ENCODE results near the gene CLEC4D.

Gene CLEC4D

DNA sequence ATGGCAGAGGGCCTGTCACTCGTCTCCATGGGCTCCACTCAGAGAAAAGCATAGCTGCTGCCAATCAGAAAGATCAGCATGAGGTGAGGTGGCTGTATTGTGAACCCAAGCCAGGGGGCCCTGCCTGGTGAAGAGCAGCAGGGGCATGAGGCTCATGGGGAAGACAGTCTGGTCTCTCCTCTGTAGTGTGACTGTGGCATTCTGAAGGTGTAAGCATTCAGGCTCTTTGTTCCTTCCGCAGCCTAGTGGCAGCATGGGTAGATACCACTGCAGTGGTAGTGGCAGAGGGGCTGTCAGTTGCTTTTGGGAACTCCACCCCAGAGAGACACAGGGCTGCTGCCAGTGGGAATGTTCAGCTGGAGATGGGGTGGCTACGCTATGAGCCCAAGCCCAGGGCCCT, 5.1 kb upstream of the CLEC4D start:
- TF ChIP-seq FOXP2 (optimal IDR thresholded peaks at IDR 0.05; ENCODE audit: borderline replicate concordance, extremely low read depth, extremely low read length, insufficient read depth), result no peak
- TF ChIP-seq, protein P1, sequence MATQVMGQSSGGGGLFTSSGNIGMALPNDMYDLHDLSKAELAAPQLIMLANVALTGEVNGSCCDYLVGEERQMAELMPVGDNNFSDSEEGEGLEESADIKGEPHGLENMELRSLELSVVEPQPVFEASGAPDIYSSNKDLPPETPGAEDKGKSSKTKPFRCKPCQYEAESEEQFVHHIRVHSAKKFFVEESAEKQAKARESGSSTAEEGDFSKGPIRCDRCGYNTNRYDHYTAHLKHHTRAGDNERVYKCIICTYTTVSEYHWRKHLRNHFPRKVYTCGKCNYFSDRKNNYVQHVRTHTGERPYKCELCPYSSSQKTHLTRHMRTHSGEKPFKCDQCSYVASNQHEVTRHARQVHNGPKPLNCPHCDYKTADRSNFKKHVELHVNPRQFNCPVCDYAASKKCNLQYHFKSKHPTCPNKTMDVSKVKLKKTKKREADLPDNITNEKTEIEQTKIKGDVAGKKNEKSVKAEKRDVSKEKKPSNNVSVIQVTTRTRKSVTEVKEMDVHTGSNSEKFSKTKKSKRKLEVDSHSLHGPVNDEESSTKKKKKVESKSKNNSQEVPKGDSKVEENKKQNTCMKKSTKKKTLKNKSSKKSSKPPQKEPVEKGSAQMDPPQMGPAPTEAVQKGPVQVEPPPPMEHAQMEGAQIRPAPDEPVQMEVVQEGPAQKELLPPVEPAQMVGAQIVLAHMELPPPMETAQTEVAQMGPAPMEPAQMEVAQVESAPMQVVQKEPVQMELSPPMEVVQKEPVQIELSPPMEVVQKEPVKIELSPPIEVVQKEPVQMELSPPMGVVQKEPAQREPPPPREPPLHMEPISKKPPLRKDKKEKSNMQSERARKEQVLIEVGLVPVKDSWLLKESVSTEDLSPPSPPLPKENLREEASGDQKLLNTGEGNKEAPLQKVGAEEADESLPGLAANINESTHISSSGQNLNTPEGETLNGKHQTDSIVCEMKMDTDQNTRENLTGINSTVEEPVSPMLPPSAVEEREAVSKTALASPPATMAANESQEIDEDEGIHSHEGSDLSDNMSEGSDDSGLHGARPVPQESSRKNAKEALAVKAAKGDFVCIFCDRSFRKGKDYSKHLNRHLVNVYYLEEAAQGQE (IDR thresholded peaks at IDR 0.05; ENCODE audit: insufficient read depth in 1 of 2, low read depth in 2 of 2, low read length in 2 of 2), result no peak
- TF ChIP-seq POLR2AphosphoS5 (IDR thresholded peaks at IDR 0.05; ENCODE audit: low read depth, low read length), result no peak

DNA sequence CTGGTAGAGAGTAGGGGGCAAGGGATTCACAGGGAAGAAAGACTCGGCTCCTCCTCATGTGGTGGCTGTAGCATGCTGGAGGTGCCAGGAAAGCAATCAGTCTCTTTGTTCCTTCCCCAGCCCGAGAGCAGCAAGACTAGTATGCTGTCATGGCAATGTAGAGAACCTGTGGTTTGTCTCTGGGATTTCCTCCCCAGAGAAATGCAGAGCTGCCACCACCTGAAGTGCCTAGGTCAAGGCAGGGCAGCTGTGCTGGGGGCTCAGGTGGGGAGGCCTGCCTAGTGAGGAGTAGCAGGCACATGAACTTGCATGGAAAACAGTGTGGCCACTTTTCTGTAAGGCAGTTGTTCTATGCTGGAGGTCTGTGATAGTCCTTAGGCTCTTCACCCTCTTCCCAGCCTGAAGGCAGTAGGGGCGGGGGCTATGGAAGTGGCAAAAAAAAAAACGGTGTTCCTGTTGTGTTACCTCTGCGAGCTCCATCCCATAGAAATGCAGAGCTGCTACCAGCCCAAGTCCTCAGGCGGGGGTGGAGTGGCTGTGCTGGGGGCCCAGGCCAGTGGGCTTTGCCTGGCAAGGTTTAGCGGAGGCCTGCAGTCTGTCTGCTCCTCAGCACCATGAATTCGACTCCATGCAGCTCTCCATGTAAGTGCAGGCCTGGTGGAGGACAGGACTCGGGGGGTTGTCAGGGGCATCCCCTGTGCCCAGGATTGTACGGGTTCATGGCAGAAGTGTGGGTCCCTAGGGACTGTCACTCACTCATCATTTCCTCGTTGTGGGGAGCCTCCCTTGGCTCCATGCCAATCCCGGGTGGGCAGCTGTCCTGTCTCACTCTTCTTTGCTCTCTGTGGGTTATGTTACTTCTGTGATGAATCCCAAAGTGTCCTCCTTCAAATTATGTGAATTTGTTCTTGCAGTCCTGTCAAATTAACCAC, 4.1 kb upstream of the CLEC4D start:
- TF ChIP-seq POLR2AphosphoS5 (IDR thresholded peaks at IDR 0.05; ENCODE audit: low read depth, low read length), result no peak
- TF ChIP-seq SIN3A (IDR thresholded peaks at IDR 0.05; ENCODE audit: borderline replicate concordance, insufficient read depth, low read length), result no peak
- TF ChIP-seq FOXP2 (optimal IDR thresholded peaks at IDR 0.05; ENCODE audit: borderline replicate concordance, extremely low read depth, extremely low read length, insufficient read depth), result no peak
- TF ChIP-seq TAF1 (IDR thresholded peaks at IDR 0.05; ENCODE audit: borderline replicate concordance, insufficient read depth, low read length), result no peak
- TF ChIP-seq, protein P1 (IDR thresholded peaks at IDR 0.05; ENCODE audit: insufficient read depth in 1 of 2, low read depth in 2 of 2, low read length in 2 of 2), result no peak

GRCh38 chr12:8517971-8518370, 4.7 kb downstream of the CLEC4D start:
- TF ChIP-seq FOXP2 (optimal IDR thresholded peaks at IDR 0.05; ENCODE audit: borderline replicate concordance, extremely low read depth, extremely low read length, insufficient read depth), result no peak
- TF ChIP-seq SIN3A (IDR thresholded peaks at IDR 0.05; ENCODE audit: borderline replicate concordance, insufficient read depth, low read length), result no peak
- no peak for TF ChIP-seq TAF1 (IDR thresholded peaks at IDR 0.05; ENCODE audit: borderline replicate concordance, insufficient read depth, low read length)
- TF ChIP-seq, protein P1 (IDR thresholded peaks at IDR 0.05; ENCODE audit: insufficient read depth in 1 of 2, low read depth in 2 of 2, low read length in 2 of 2), result no peak
- TF ChIP-seq POLR2AphosphoS5 (IDR thresholded peaks at IDR 0.05; ENCODE audit: low read depth, low read length), result no peak

DNA sequence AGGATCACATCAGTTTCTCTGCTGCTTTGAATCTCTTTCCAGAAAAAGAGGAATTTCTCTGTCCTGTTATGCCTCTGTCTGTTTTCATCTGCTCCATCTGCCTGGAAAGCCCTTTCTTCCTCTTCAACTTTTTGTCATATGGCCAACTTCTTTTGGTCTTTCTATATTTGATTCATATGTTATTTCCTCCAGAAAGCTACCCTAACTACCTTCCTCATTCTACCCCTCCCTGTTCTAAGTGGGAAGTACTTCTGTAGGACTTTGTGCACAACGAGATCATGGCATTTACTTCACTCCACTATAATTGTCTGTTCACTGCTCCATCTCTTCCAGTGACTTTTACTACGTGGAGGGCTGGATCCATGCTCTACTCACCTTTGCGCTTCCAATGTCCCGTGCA, 5.9 kb downstream of the CLEC4D start:
- TF ChIP-seq POLR2AphosphoS5 (IDR thresholded peaks at IDR 0.05; ENCODE audit: low read depth, low read length) (no peak), TAF1 (IDR thresholded peaks at IDR 0.05; ENCODE audit: borderline replicate concordance, insufficient read depth, low read length) (no peak), SIN3A (IDR thresholded peaks at IDR 0.05; ENCODE audit: borderline replicate concordance, insufficient read depth, low read length) (no peak), FOXP2 (optimal IDR thresholded peaks at IDR 0.05; ENCODE audit: borderline replicate concordance, extremely low read depth, extremely low read length, insufficient read depth) (no peak)
- TF ChIP-seq, protein P1 (IDR thresholded peaks at IDR 0.05; ENCODE audit: insufficient read depth in 1 of 2, low read depth in 2 of 2, low read length in 2 of 2), result no peak

Data from PFSK-1 (cell line).